Activated CD8-positive, alpha-beta memory T cell treated with anti-CD3 and anti-CD28 coated beads, Interleukin-2, amount 50 U/mL, for 24 hours (primary cell): ENCODE results near the gene KATNB1.

ENCODE experiments used
- DNase-seq: peaks from one replicate; pipeline ENCODE4 v3.0.0-alpha.2; 2020; ENCODE audit errors: extremely low read depth

The KATNB1 gene

DNA sequence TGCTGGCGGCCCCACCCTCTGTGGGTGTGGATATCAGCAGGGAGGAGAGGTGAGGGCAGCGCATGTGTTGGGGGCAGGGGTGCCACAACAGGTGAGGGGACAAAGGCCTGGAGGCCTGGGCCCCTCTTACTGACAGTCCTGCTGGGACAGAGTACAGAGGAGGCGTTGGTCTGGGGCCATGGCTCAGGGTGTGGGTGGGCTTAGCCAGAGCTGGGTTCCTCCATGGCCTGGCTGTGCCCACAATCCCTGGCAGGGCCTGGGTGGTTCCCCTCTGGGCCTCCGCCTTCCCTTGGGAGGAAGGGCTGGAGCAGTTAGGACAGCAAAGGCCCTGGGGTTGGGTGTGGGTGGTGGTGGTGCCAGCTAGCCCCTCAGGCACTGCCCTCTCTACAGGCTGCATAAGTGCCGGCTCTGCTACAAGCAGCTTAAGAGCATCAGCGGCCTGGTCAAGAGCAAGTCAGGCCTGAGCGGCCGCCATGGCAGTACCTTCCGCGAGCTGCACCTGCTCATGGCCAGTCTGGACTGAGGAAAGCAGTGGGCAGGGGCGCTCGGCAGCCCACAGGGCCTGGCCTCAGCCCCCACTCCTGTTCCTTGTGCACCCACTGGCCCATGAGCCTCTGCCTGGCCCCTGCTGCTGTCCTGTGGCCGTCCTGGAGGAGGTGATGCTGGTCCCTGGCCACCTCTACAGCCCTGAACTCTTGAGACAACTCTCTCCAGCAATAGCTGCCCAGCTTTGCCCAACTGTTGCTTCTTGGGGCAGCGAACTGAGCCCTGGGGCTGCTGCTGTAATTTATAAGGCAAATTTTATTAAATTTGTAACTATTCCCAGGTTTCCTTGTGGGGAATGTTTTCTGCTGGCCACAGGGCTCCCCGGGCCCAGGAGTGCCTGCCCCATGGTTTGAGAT is 21.1 kb downstream of the KATNB1 start:
- no peak for DNase-seq

DNA sequence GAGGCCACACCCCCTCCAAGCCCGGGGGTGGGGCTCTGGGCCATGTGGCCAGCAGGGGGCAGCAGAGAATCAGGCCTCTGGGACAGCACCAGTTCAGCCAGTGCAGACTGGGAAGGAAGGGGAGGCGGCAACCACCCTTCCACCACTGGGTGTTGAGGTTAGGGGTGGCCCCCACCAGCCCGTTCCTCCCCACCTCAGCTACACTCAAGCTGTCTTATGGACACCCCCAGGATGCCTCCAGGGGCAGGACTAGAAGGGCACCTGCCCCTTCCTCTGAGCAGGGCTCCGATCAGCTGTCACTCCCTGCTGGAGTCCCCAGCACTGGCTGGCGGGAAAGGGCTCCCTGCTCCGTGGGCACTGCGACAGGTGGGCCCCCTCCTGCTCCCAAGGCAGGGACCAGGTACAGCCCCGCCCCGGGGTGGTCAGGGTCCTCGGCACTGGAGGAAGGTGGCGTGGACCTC is 21.8 kb downstream of the KATNB1 start:
- DNase-seq, result peak; percentile 75

DNA sequence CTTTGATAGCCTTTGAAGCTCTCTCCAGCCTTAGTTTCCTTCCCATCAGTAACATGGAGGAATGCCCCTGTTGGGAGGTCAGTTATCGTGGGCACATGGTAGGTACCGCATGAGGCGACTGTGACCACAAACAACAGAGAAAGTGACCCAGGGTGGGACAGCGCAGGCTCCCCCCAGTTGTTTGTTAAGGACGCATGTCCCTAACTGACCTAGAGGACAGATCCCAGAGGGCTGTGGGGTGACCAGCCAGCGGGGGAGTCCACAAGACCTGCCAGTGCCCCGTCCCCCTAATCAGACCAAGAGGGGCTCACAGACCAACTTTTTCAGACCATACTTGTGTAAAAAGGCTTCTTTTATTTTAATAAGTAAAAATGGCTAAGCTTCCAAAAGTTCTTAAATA is 22.3 kb downstream of the KATNB1 start:
- DNase-seq, result no peak

DNA sequence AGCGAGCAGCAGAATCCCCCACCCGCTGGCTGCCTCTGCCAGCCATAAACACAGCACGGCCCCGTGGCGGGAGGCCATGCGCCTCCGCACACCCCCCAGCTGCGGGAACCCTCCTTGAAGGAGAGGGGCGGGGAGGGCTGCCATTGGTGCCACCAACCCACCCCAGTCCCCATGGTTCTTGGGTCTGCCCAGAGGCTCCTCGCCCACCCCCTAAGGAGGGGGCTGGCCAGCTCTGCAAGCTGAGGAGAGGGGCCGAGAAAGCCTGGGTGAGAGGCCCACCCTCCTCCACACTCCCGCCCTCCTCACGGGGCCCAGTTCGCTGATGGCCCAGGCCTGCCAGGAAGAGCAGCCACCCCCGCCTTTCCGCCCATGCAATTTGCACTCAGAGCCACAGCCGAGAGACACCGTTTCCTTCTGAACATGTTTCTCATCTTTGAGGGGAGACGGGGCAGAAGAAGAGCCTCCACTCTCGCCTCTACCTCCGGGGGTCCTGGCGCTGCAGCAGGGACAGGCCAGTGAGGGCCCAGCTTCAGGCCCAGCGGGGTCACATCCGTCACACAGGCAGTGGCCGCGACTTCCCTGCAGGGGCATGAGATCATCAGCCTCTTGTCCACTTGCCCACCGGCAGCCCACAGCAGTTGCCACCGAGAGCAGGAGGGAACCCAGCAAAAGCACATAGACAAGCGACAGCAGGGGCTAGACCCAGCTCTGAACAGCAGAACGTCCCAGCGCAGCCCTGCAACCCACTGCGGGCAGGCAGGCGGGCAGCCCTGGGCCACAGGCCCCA is 23.0 kb downstream of the KATNB1 start:
- DNase-seq, result no peak

DNA sequence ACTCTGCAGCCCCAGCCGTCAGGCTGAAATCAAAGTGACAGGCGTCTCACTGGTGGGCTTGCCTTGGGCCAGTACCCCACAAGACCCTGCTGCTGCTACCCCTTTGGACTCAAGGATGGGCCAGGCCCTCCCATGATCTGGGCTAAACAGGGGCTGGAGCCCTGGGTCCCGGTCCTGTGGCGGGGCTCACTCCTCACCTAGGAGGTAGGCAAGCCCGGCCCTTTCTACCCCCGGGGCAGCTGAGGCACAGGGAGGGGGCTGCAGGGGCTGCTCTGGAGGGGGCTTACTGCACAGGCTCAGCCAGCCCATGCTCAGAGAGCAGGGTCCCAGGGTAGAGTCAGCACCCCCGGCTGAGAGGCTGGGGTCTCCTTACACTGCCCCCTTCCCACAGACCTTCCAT is 23.6 kb downstream of the KATNB1 start:
- DNase-seq, result no peak

DNA sequence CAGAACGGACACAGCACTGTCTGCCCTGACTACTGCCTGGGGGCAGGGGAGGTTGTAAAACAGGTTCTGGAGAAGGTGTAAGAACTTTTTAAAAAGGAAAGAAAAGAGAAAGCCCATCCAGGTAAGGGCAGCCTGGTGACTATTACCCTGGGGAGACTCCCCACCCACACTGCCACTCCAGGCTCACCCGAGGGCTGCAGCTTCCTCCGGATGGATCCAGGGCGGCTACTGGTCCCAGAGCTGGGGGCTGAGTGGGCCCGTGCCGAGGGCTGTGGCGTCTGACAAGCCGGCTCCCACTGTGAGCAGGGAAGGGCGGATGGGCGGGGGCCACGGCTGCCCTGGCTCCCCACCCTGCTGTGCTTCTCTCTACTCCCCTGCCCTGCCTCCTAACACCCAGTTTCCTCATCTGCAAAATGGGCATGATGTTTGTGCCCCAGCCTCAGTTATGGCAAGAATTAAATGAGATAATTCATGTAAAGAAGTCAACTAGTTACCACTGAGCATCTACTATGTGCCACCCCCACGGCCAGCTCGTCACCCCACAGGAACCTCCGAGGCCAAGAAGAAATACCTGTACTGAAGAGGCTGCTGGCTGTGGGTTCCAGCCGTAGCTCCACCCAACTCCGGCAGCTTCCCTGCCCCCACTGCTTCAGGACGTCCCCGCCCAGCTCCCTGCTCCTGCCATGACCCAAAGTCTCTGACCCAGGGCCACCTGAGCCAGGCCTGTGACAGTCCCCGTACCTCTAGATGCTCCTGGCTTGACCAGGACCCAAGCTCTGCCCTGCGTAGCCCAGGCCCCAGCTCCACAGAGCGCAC is 24.2 kb downstream of the KATNB1 start:
- no peak for DNase-seq

DNA sequence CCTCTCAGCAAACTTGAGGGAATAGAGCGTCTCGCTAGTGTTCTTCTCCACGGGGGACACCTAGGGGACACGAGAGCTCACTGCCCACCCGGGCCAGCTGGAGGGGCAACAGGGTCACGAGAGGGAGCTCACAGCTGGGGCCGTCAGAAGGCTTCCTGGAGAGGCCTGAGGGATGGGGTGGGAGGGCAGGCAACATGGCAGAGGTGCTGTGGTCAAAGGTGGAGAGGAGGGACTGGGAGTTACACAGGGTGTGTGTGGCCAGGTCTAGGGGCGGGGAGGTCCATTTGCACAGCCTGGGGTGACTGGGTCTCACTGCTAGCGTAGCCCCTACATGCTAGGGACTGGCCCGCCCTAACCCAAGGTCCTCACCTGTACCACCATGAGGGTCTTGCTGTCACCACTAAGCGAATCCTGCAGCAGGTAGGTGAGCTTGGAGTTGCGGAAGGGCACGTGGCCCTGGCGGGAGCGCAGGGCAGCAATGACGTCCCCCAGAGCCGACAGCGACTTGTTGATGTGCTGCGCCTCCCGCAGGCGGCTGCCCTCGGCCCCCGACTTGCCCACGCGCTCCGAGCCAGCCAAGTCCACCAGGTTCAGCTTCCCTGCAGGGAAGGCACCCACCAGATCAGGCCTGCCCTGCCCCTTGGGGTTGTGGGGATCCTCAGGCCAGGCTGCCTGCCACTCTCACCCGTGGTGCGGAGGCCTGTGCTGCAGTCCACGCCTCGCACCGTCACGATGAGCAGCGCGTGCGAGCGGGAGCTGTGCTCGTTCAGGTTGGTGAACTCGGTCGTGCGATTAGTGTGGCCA is 25.0 kb downstream of the KATNB1 start:
- no peak for DNase-seq

DNA sequence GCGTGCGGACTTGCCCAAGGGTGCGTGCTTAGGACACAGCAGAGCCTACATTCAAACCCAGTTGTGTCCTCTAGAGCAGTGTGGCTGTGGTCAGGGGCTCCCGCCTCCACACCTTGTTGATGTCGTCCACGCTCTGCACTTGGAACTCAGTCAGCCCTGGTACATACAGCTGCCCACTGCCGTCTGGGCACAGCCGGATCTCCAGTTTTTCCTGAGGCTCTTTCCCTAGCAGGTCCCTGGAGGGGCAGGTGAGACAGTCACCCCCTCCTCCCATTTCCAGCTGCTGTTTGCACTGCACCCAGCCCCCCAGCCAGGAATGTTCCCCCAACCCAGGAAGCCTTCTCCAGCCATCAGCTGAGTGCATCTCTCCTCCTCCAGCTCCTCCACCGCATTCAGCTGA is 25.7 kb downstream of the KATNB1 start:
- no peak for DNase-seq

DNA sequence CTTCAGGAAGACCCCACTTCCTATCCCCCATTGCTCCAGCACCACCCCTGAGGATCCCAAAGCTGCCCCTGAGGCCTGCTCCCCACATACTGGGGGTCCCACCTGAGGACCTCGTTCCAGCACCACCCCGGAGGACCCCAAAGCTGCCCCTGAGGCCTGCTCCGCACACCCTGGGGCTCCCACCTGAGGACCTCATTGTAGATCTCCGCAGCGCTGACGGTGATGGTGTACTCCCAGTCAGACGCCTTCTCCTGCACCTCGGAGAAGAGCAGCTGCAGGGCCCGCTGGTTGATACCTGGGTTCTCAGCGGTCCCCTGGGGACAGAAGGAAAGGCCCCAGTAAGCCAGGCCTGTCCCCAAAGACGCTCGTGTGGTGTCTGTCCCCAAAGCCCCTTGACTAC is 26.4 kb downstream of the KATNB1 start:
- DNase-seq, result no peak

DNA sequence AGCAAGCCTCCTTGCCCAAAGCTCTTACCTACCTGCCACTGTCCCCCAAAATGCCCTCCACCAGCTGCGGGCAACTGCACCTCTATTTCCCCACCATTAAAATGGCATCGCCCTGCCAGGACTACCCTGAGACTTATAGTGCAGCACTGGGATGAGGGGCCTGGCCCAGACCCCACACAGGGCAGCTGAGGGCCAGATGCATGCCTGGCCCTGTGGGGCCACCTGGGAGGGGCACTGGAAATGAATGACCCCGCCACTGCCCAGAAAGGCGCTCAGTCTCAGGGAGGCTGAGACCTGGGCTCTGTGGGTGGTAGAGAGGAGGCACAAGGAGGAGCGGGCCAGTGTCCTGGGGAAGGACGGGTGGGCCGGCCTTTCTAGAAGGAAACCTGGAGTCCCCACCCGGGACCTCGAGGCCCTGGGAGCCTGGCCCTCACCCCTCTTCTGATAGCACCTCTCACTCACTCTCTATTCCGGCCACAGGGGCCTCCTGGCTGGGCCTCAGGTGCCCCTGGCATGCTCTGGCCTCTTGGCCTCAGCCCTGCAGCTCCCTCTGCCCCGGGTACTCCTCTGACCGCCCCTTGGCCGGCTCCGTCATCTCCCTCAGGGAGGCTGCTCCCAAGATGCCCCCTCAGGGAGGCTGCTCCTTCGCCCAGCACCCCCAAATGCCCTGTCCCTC is 26.9 kb downstream of the KATNB1 start:
- DNase-seq, result no peak

DNA sequence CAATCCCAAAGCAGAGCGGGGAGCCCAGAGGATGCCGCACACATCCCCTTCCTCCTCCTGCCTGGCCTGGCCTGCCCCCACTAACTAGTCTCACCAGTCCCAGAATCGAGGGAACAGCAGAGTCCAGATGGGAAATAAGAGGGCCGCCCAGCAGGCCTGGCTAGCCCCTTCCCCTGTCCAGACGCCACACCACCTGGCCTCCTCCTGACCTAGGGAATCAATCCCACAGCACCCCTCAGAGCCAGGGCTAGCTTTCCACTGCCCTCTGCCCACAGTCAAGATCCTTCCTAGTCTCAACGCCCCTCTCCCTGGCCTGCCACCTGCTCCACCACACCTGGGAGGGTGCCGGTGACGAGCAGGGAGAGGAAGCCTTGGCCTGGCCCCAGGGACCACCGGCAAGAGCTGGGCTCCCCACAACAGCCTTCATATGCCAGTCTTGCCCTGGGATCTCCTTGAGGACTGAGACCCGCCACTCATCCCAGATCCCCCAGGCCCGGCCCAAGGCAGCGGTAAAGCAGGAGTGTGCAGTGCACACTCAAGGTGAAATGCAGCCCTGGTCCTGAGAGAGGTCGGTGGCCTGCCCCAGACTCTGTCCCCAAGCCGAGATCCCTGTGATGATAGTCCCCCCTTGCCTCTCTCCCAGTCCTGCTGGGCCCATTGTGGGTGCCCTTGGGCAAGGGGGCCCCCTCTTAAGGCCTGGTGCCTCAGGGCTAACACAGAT is 27.9 kb downstream of the KATNB1 start:
- DNase-seq, result no peak

DNA sequence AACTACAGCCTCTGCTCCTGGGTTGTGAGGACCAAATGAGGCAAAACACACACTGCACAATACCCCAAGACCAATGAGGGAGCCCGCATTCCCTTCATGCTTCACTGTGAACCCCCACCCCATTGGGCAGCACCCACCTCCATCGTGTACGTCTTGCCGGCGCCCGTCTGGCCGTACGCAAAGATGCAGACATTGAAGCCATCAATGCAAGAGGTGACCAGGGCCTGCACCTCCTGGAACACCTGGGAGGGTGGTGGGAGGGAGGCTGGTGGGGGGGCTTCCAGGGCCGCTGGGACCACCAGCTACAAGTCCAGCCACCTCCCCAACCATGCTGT is 28.4 kb downstream of the KATNB1 start:
- DNase-seq, result no peak

DNA sequence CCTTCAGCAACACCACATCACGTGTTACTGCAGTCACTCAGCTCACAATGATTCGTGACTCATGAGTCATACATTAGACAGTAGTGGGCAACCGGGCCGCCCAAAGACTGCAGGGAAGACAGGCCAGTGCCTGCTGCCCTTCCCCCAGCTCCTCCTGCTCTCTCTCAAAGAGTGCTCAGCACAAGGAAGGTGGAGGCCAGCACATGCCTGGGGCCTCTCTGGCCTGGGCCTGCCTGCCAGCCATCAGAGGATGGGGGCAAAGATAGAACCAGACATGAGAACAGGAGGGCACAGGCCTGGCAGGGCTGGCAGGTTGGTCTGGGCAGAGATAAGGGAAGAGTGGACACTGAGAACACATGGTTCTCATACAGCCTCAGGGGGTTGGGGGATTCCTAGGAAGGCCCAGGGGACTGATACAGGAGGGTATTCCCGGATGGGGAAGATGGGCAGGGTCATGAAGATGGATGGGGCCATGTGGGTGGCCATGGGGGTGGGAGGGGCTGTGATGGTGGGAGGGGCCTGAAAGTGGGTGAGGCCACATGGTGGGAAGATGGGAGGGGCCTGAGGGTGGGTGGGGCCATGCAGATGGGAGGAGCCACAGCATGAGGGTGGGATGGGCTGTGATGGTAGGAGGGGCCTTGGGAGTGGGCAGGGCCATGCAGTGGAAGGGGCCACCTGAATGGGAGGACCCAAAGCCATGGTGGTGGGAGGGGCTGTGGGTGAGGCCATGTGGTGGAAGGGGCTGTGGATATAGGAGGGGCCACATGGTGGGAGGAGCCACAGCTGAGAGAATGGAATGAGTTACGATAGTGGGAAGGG is 29.0 kb downstream of the KATNB1 start:
- no peak for DNase-seq

DNA sequence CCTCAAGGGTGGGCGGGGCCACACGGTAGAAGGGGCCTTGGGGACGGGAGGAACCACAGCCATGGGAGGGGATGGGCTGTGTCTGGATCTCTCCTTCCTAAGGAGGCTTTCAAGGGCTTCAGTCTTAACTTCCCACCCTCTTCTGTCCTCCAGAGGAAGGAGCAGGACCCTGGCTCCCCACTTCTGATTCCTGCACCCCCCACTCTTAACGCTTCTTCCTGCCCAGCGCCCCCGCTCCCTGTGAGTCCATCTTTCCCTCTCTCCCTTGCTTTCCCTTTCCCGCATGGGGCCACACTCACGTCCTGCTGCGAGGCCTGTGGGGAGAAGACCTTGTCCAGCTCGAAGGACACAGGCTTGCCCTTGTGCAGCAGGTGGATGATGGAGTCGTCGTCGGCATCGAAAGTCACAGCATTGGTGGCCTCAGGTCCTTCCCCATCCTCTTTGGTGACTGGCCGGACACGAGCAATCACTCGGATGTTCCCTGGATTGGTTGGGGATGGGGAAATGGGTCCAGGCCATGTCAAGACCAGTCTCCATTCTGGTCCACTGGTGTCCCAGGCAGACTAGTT is 29.7 kb downstream of the KATNB1 start:
- no peak for DNase-seq

DNA sequence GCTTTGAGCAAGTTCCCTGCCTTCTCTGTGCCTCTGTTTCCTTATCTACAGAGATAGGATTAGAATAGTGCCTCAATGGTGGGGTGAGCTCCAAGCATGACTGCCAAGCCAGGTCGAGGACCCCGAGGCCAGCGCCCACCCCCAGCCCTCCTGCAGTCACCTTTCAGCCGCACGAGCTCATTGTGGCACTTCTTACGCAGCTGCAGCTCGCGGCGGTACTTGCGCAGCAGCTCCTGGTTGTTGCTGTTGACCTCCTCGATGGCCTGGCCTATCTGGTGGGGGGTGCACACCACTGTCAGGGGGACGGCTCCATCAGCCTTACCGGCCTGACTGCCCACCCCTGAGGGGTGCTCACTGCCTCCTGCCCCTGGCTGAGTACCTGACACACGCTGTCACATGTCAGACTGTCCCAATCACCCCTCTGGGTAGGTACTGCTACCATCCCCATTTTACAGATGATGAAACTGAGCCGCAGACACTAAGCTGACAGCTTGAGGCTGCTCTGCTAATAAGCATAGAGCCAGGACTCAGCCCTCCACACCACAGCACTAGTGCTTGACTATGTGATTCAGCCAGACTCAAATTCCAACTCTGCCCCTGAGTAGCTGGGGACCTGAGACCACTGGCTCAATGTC is 31.3 kb downstream of the KATNB1 start:
- no peak for DNase-seq

DNA sequence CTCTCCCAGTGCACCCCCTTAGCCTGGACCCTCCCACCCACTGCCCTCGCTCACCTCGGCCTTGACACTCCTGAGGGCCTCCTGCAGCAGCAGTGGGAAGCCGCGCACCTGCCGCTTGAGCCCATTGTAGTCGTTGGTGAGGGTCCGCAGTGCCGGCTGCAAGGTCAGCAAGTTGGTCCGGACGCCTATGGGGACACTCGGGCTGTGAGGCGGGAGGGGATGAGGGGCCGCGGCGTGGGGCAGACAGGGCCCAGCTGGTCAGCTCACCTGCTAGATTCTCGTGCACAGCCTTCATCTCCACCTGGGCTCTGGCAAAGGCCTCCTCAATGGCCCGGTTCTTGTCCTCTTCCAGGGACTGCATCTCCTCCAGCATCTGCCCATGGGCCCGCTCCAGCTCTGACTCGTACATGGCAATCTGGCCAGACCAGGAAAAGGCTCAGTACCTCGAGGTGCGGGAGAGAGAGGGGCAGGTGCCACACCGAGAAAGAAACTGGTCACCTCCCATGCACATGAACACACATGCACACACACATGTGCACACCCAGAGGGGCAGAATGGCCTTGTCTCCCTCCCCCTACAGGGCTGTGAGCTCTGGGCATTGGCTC is 34.1 kb downstream of the KATNB1 start:
- DNase-seq, result no peak

DNA sequence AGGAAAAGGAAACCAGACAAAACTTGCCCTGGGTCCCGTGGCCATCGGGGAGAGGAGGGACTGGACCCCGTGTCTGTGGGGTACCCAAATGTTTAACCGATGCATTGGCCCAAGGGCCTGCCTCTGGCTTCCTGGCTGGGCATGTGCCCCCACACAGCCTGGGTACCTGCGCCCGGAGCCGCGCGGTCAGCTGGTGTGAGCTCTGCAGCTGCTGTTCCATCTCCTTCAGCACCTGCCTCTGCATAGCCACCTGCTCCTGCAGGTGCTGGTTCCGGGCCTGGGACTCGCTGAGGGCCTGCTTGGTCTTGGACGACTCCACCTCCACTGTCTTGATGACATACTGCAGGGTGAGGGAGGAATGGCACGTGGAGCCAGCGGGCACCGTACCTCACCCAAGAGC is 34.8 kb downstream of the KATNB1 start:
- no peak for DNase-seq
